ENCODE data around the gene CA9.
"Not testable (repeated sequence)": the region's sequence is repeated elsewhere in the genome, so short reads cannot be mapped to it uniquely, and the experiment has no call there.

Gene CA9

GRCh38 chr9:35673132-35674024 is at the start of gene CA9:
Gene CA9 (plus strand): TSS chr9:35673928. CDS start chr9:35673960, 32 bp downstream.
- Histone ChIP-seq H3K9me3 (ENCODE audit: control insufficient read depth in 1 of 2, low read length in 2 of 2) (no peaks in the 10 kb centered on the region), H3K36me3 (ENCODE audit: control insufficient read depth in 1 of 2, insufficient read depth in 2 of 2, low read length in 2 of 2) (no peaks in the 10 kb centered on the region), H3K4me3 (ENCODE audit: low read depth in 1 of 2, low read length in 2 of 2) (peak within 1 kb of the TSS in 1 of 2 donors; percentile 37), H3K27ac (ENCODE audit: low read length) (peak within 1 kb of the TSS; percentile 56), H3K4me1 (ENCODE audit: control insufficient read depth in 1 of 2, insufficient read depth in 2 of 2, low read length in 2 of 2) (peaks cover 0 to 15% of the 10 kb centered on the region in 2 donors), H3K27me3 (ENCODE audit: low read depth, low read length) (peaks cover 4% of the 10 kb centered on the region)

- Histone ChIP-seq H3K4me3 (ENCODE audit: low read depth in 1 of 2, low read length in 2 of 2) (no peak overlapping the region), H3K27me3 (ENCODE audit: low read depth, low read length) (no peaks in the 10 kb centered on the region), H3K4me1 (ENCODE audit: control insufficient read depth in 1 of 2, insufficient read depth in 2 of 2, low read length in 2 of 2) (no peaks in the 10 kb centered on the region), H3K36me3 (ENCODE audit: control insufficient read depth in 1 of 2, insufficient read depth in 2 of 2, low read length in 2 of 2) (no peaks in the 10 kb centered on the region), H3K9me3 (ENCODE audit: control insufficient read depth in 1 of 2, low read length in 2 of 2) (no peaks in the 10 kb centered on the region), H3K27ac (ENCODE audit: low read length) (no peak overlapping the region)
These were observed 46.2 kb upstream of the CA9 start for GRCh38 chr9:35627575-35627974.

- no peaks in the 10 kb centered on the region for H3K27me3 ChIP-seq (ENCODE audit: low read depth, low read length)
- no peak overlapping the region for H3K27ac ChIP-seq (ENCODE audit: low read length)
- H3K9me3 ChIP-seq (ENCODE audit: control insufficient read depth in 1 of 2, low read length in 2 of 2), result no peaks in the 10 kb centered on the region
- H3K4me3 ChIP-seq (ENCODE audit: low read depth in 1 of 2, low read length in 2 of 2), result no peak overlapping the region
- H3K4me1 ChIP-seq (ENCODE audit: control insufficient read depth in 1 of 2, insufficient read depth in 2 of 2, low read length in 2 of 2), result no peaks in the 10 kb centered on the region
- no peaks in the 10 kb centered on the region for H3K36me3 ChIP-seq (ENCODE audit: control insufficient read depth in 1 of 2, insufficient read depth in 2 of 2, low read length in 2 of 2)
These were observed 45.2 kb upstream of the CA9 start for GRCh38 chr9:35628389-35628991.

- H3K27me3 ChIP-seq (ENCODE audit: low read depth, low read length), result no peaks in the 10 kb centered on the region
- H3K36me3 ChIP-seq (ENCODE audit: control insufficient read depth in 1 of 2, insufficient read depth in 2 of 2, low read length in 2 of 2), result no peaks in the 10 kb centered on the region
- no peaks in the 10 kb centered on the region for H3K4me1 ChIP-seq (ENCODE audit: control insufficient read depth in 1 of 2, insufficient read depth in 2 of 2, low read length in 2 of 2)
- no peak overlapping the region for H3K4me3 ChIP-seq (ENCODE audit: low read depth in 1 of 2, low read length in 2 of 2)
- no peaks in the 10 kb centered on the region for H3K9me3 ChIP-seq (ENCODE audit: control insufficient read depth in 1 of 2, low read length in 2 of 2)
- H3K27ac ChIP-seq (ENCODE audit: low read length), result no peak overlapping the region
These were observed 44.1 kb upstream of the CA9 start for GRCh38 chr9:35629597-35629996.

GRCh38 chr9:35635730-35636129 is 38.0 kb upstream of the CA9 start:
- Histone ChIP-seq H3K9me3 (ENCODE audit: control insufficient read depth in 1 of 2, low read length in 2 of 2) (no peaks in the 10 kb centered on the region), H3K4me3 (ENCODE audit: low read depth in 1 of 2, low read length in 2 of 2) (no peak overlapping the region), H3K27ac (ENCODE audit: low read length) (no peak overlapping the region), H3K27me3 (ENCODE audit: low read depth, low read length) (no peaks in the 10 kb centered on the region), H3K36me3 (ENCODE audit: control insufficient read depth in 1 of 2, insufficient read depth in 2 of 2, low read length in 2 of 2) (no peaks in the 10 kb centered on the region), H3K4me1 (ENCODE audit: control insufficient read depth in 1 of 2, insufficient read depth in 2 of 2, low read length in 2 of 2) (no peaks in the 10 kb centered on the region)

GRCh38 chr9:35636135-35636876 is 37.4 kb upstream of the CA9 start:
- Histone ChIP-seq H3K9me3 (ENCODE audit: control insufficient read depth in 1 of 2, low read length in 2 of 2) (no peaks in the 10 kb centered on the region), H3K27ac (ENCODE audit: low read length) (no peak overlapping the region), H3K4me1 (ENCODE audit: control insufficient read depth in 1 of 2, insufficient read depth in 2 of 2, low read length in 2 of 2) (no peaks in the 10 kb centered on the region), H3K4me3 (ENCODE audit: low read depth in 1 of 2, low read length in 2 of 2) (no peak overlapping the region), H3K27me3 (ENCODE audit: low read depth, low read length) (no peaks in the 10 kb centered on the region), H3K36me3 (ENCODE audit: control insufficient read depth in 1 of 2, insufficient read depth in 2 of 2, low read length in 2 of 2) (no peaks in the 10 kb centered on the region)

GRCh38 chr9:35636877-35637246 is 36.9 kb upstream of the CA9 start:
- H3K27me3 ChIP-seq (ENCODE audit: low read depth, low read length); H3K4me1 ChIP-seq (ENCODE audit: control insufficient read depth in 1 of 2, insufficient read depth in 2 of 2, low read length in 2 of 2); H3K4me3 ChIP-seq (ENCODE audit: low read depth in 1 of 2, low read length in 2 of 2); H3K27ac ChIP-seq (ENCODE audit: low read length); H3K9me3 ChIP-seq (ENCODE audit: control insufficient read depth in 1 of 2, low read length in 2 of 2); H3K36me3 ChIP-seq (ENCODE audit: control insufficient read depth in 1 of 2, insufficient read depth in 2 of 2, low read length in 2 of 2): not testable (repeated sequence)

GRCh38 chr9:35637427-35637955 is 36.2 kb upstream of the CA9 start:
- H3K9me3 ChIP-seq (ENCODE audit: control insufficient read depth in 1 of 2, low read length in 2 of 2); H3K27me3 ChIP-seq (ENCODE audit: low read depth, low read length); H3K4me1 ChIP-seq (ENCODE audit: control insufficient read depth in 1 of 2, insufficient read depth in 2 of 2, low read length in 2 of 2); H3K4me3 ChIP-seq (ENCODE audit: low read depth in 1 of 2, low read length in 2 of 2); H3K36me3 ChIP-seq (ENCODE audit: control insufficient read depth in 1 of 2, insufficient read depth in 2 of 2, low read length in 2 of 2); H3K27ac ChIP-seq (ENCODE audit: low read length): not testable (repeated sequence)

- H3K4me3 ChIP-seq (ENCODE audit: low read depth in 1 of 2, low read length in 2 of 2); H3K4me1 ChIP-seq (ENCODE audit: control insufficient read depth in 1 of 2, insufficient read depth in 2 of 2, low read length in 2 of 2); H3K9me3 ChIP-seq (ENCODE audit: control insufficient read depth in 1 of 2, low read length in 2 of 2); H3K27me3 ChIP-seq (ENCODE audit: low read depth, low read length); H3K36me3 ChIP-seq (ENCODE audit: control insufficient read depth in 1 of 2, insufficient read depth in 2 of 2, low read length in 2 of 2); H3K27ac ChIP-seq (ENCODE audit: low read length): not testable (repeated sequence)
These were observed 35.0 kb upstream of the CA9 start for GRCh38 chr9:35638751-35639150.

GRCh38 chr9:35639225-35639624 is 34.5 kb upstream of the CA9 start:
- not testable (repeated sequence) for H3K4me1 ChIP-seq (ENCODE audit: control insufficient read depth in 1 of 2, insufficient read depth in 2 of 2, low read length in 2 of 2); H3K36me3 ChIP-seq (ENCODE audit: control insufficient read depth in 1 of 2, insufficient read depth in 2 of 2, low read length in 2 of 2); H3K4me3 ChIP-seq (ENCODE audit: low read depth in 1 of 2, low read length in 2 of 2); H3K27me3 ChIP-seq (ENCODE audit: low read depth, low read length); H3K27ac ChIP-seq (ENCODE audit: low read length); H3K9me3 ChIP-seq (ENCODE audit: control insufficient read depth in 1 of 2, low read length in 2 of 2)

- Histone ChIP-seq H3K4me3 (ENCODE audit: low read depth in 1 of 2, low read length in 2 of 2) (no peak overlapping the region), H3K27me3 (ENCODE audit: low read depth, low read length) (no peaks in the 10 kb centered on the region), H3K9me3 (ENCODE audit: control insufficient read depth in 1 of 2, low read length in 2 of 2) (no peaks in the 10 kb centered on the region), H3K36me3 (ENCODE audit: control insufficient read depth in 1 of 2, insufficient read depth in 2 of 2, low read length in 2 of 2) (no peaks in the 10 kb centered on the region), H3K27ac (ENCODE audit: low read length) (no peak overlapping the region), H3K4me1 (ENCODE audit: control insufficient read depth in 1 of 2, insufficient read depth in 2 of 2, low read length in 2 of 2) (no peaks in the 10 kb centered on the region)
These were observed 34.1 kb upstream of the CA9 start for GRCh38 chr9:35639631-35640030.

All from muscle layer of duodenum (tissue), 2 donors.